Suppressor macrophage treated with lipopolysaccharide for 4 hours (primary cell): Measurements from ENCODE around the gene USP17L27.
"Not testable (repeated sequence)": the region's sequence is repeated elsewhere in the genome, so short reads cannot be mapped to it uniquely, and the experiment has no call there.

Source experiments
- DNase-seq: peaks from one replicate; pipeline ENCODE4 v3.0.0-alpha.2; 2020

Gene USP17L27

GRCh38 chr4:9343848-9344247 lies at the start of gene USP17L27:
USP17L27 (plus strand) TSS chr4:9344148; CDS start chr4:9344148, 0 bp downstream.
- not testable (repeated sequence) for DNase-seq

- DNase-seq = not testable (repeated sequence)
Observed at GRCh38 chr4:9324191-9324590, 19.8 kb upstream of the USP17L27 start.

- DNase-seq = not testable (repeated sequence)
Observed at GRCh38 chr4:9324865-9325264, 19.1 kb upstream of the USP17L27 start, which contains the start of gene USP17L24. USP17L24 (plus strand) TSS chr4:9325165; CDS start chr4:9325165, 0 bp downstream.

- not testable (repeated sequence) for DNase-seq
Observed at GRCh38 chr4:9329611-9330010, 14.3 kb upstream of the USP17L27 start, which contains the start of gene USP17L25. USP17L25 (plus strand) TSS chr4:9329911; CDS start chr4:9329911, 0 bp downstream.

GRCh38 chr4:9334358-9334757 lies 9.6 kb upstream of the USP17L27 start, which contains the start of gene USP17L26:
USP17L26 (plus strand) TSS chr4:9334658; CDS start chr4:9334658, 0 bp downstream.
- not testable (repeated sequence) for DNase-seq

- not testable (repeated sequence) for DNase-seq
Observed at GRCh38 chr4:9339103-9339502, 4.8 kb upstream of the USP17L27 start, which contains the start of gene USP17L5. USP17L5 (plus strand) TSS chr4:9339403; CDS start chr4:9339403, 0 bp downstream.

GRCh38 chr4:9348593-9348992 lies 4.6 kb downstream of the USP17L27 start, which contains the start of gene USP17L28:
USP17L28 (plus strand) TSS chr4:9348893; CDS start chr4:9348893, 0 bp downstream.
- not testable (repeated sequence) for DNase-seq

GRCh38 chr4:9350866-9351265 lies 6.9 kb downstream of the USP17L27 start:
- DNase-seq = not testable (repeated sequence)

GRCh38 chr4:9353338-9353737 lies 9.4 kb downstream of the USP17L27 start, which contains the start of gene USP17L29:
USP17L29 (plus strand) TSS chr4:9353638; CDS start chr4:9353638, 0 bp downstream.
- DNase-seq = not testable (repeated sequence)

GRCh38 chr4:9362829-9363228 lies 18.9 kb downstream of the USP17L27 start, which contains the start of gene USP17L30:
USP17L30 (plus strand) TSS chr4:9363129; CDS start chr4:9363129, 0 bp downstream.
- DNase-seq = not testable (repeated sequence)

GRCh38 chr4:9379881-9380280 lies 35.9 kb downstream of the USP17L27 start:
- not testable (repeated sequence) for DNase-seq

- peak; percentile 1 for DNase-seq
Observed at GRCh38 chr4:9381012-9381534, 37.1 kb downstream of the USP17L27 start.

GRCh38 chr4:9384126-9384525 lies 40.2 kb downstream of the USP17L27 start:
- no peak for DNase-seq

GRCh38 chr4:9389001-9389400 lies 45.1 kb downstream of the USP17L27 start:
- DNase-seq = not testable (repeated sequence)
